Karpas-422 (cell line): ENCODE measurements around the gene RND2. TPM values are rescaled to one million over a fixed set of nuclear protein-coding genes. Genes with fewer than 3 reads are reported as not detected.

Experiments
- DNase-seq: peaks from one replicate; pipeline ENCODE4 v3.0.0-alpha.2; 2015
- H2AFZ ChIP-seq: fragments of 200-600 bp; sonication (generic); 2 replicates; pipeline ENCODE4 v1.6.1; 2014; ENCODE audit warnings: antibody characterized with exemption, low read length, mixed read lengths
- H3K27ac ChIP-seq: fragments of 200-600 bp; sonication (generic); 2 replicates; pipeline ENCODE4 v1.5.1; 2014; ENCODE audit warnings: mild to moderate bottlenecking, low read length, moderate library complexity
- H3K27me3 ChIP-seq: fragments of 200-600 bp; sonication (generic); 2 replicates; pipeline ENCODE4 v1.6.1; 2014; ENCODE audit warnings: low read length, mixed read lengths
- H3K36me3 ChIP-seq: fragments of 200-600 bp; sonication (generic); 2 replicates; pipeline ENCODE4 v1.6.1; 2014; ENCODE audit warnings: low read length, mixed read lengths; ENCODE audit not compliant: insufficient read depth
- H3K4me1 ChIP-seq: fragments of 200-600 bp; sonication (generic); 2 replicates; pipeline ENCODE4 v1.6.1; 2014; ENCODE audit warnings: mild to moderate bottlenecking, low read length, mixed read lengths
- H3K4me2 ChIP-seq: fragments of 200-600 bp; sonication (generic); 2 replicates; pipeline ENCODE4 v1.6.1; 2014; ENCODE audit warnings: low read length, low read depth, mild to moderate bottlenecking; ENCODE audit not compliant: poor library complexity, severe bottlenecking
- H3K4me3 ChIP-seq: fragments of 200-600 bp; sonication (generic); 2 replicates; pipeline ENCODE4 v1.5.1; 2014; ENCODE audit warnings: mild to moderate bottlenecking, antibody characterized with exemption, low read length, mixed read lengths
- H3K79me2 ChIP-seq: fragments of 200-600 bp; sonication (generic); 2 replicates; pipeline ENCODE4 v1.6.1; 2014; ENCODE audit warnings: mild to moderate bottlenecking, low read length, mixed read lengths
- H3K9ac ChIP-seq: fragments of 200-600 bp; sonication (generic); 2 replicates; pipeline ENCODE4 v1.6.0; 2014; ENCODE audit warnings: low read length
- H3K9me2 ChIP-seq: fragments of 200-600 bp; sonication (generic), shearing (Covaris generic); replicated peaks from 2 replicates; pipeline ENCODE4 v1.6.0; 2014; ENCODE audit warnings: mild to moderate bottlenecking, low read length, moderate library complexity; ENCODE audit not compliant: insufficient read depth
- H3K9me3 ChIP-seq: fragments of 300-700, 200-600 bp; sonication (generic); 2 replicates; pipeline ENCODE4 v1.6.1; 2014; ENCODE audit warnings: low read length, mixed read lengths
- H4K20me1 ChIP-seq: fragments of 200-600 bp; sonication (generic); 2 replicates; pipeline ENCODE4 v1.6.1; 2014; ENCODE audit warnings: mild to moderate bottlenecking, antibody characterized with exemption, low read length, low read depth; ENCODE audit not compliant: insufficient read depth
- total RNA-seq: library from RNA; depleted of rRNA; stranded (reverse); fragments of >200 nt; shearing (Covaris generic); gene quantifications from 2 replicates; pipeline ENCODE4 v1.2.3, GENCODE V29; 2014; ENCODE audit warnings: low replicate concordance; rRNA removed

Gene RND2
- total RNA-seq, 1 experiment from 2014 or later = 0.30 TPM

DNA sequence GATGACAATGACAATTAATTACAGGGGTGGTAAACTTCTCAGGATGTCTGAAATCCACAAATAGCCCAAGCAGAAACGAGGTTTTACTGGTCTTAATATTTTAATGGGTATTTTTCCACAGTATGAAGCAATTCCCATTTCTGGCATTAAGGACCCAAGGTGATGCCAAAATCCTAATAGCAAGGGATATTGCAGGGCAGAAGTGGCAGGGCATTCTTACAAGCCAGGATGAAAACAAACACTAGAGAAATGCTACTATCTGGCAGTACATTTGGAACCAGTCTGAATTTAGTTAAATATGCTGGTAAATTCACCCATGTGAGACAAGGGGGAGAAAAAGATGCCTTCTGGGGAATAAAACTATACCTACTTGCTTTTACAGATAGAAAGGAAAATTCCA is 45.2 kb downstream of the RND2 start:
- no peak overlapping the region for H3K4me2 ChIP-seq
- H3K27ac ChIP-seq = no peak overlapping the region
- H3K27me3 ChIP-seq = no peaks in the 10 kb centered on the region
- H3K9ac ChIP-seq = no peak overlapping the region
- H3K9me2 ChIP-seq = no peaks in the 10 kb centered on the region
- H3K36me3 ChIP-seq = peaks cover 39% of the 10 kb centered on the region
- H3K79me2 ChIP-seq = peaks cover 3% of the 10 kb centered on the region; the same call in 1 of the 2 replicates
- DNase-seq = no peak
- H3K4me1 ChIP-seq = no peaks in the 10 kb centered on the region
- H4K20me1 ChIP-seq = no peaks in the 10 kb centered on the region
- H3K4me3 ChIP-seq = no peak overlapping the region
- H2AFZ ChIP-seq = no peak overlapping the region
- H3K9me3 ChIP-seq = no peaks in the 10 kb centered on the region

DNA sequence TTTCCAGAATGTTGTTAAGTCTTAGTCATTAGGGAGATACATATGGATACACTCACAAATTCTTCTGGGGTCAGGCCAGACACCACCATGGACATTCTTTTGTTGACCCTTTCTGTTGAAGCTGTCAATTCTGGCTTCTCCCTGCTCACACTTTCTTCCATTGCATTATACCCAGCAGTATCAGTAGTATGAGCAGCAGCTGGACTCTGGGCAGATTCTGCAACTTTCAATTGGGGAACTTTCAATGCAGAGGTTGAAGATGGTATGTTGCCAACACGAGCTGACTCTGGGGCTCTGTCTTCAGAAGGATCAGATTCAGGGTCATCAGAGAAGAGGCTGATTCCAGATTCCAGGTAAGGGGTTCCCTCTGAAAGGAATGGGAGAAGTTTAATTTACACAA is 45.8 kb downstream of the RND2 start:
- no peaks in the 10 kb centered on the region for H4K20me1 ChIP-seq
- no peaks in the 10 kb centered on the region for H3K9me2 ChIP-seq
- no peak overlapping the region for H3K4me2 ChIP-seq
- no peak overlapping the region for H3K27ac ChIP-seq
- peaks cover 3% of the 10 kb centered on the region; the same call in 1 of the 2 replicates for H3K79me2 ChIP-seq
- H3K9ac ChIP-seq = no peak overlapping the region
- H3K9me3 ChIP-seq = no peaks in the 10 kb centered on the region
- peaks cover 34% of the 10 kb centered on the region for H3K36me3 ChIP-seq
- no peaks in the 10 kb centered on the region for H3K4me1 ChIP-seq
- no peak for DNase-seq
- H3K4me3 ChIP-seq = no peak overlapping the region
- H3K27me3 ChIP-seq = no peaks in the 10 kb centered on the region
- H2AFZ ChIP-seq = no peak overlapping the region

DNA sequence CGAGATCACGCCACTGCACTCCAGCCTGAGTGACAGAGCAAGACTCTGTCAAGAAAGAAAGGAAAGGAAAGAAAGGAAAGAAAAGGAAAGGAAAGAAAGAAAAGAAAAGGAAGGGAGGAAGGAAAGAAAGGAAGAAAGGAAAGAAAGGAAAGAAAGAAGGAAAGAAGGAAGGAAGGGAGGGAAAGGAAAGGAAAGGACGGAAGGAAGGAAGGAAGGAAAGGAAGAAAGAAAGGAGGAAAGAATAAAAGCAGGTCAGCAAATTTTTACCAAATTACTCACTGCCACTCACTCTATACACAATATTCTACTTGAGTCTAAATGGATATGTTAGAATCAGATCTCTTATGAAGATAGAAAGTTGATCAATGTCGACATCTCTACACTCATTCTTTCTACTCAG is 49.8 kb downstream of the RND2 start:
- Histone ChIP-seq H3K4me3 (no peak overlapping the region), H3K27me3 (no peaks in the 10 kb centered on the region), H3K9me2 (no peaks in the 10 kb centered on the region), H2AFZ (no peak overlapping the region), H3K36me3 (peaks cover 33% of the 10 kb centered on the region), H3K4me1 (no peaks in the 10 kb centered on the region), H3K9ac (no peak overlapping the region), H3K27ac (no peak overlapping the region), H3K79me2 (no peaks in the 10 kb centered on the region), H4K20me1 (no peaks in the 10 kb centered on the region), H3K4me2 (no peak overlapping the region), H3K9me3 (no peaks in the 10 kb centered on the region)
- DNase-seq = no peak

DNA sequence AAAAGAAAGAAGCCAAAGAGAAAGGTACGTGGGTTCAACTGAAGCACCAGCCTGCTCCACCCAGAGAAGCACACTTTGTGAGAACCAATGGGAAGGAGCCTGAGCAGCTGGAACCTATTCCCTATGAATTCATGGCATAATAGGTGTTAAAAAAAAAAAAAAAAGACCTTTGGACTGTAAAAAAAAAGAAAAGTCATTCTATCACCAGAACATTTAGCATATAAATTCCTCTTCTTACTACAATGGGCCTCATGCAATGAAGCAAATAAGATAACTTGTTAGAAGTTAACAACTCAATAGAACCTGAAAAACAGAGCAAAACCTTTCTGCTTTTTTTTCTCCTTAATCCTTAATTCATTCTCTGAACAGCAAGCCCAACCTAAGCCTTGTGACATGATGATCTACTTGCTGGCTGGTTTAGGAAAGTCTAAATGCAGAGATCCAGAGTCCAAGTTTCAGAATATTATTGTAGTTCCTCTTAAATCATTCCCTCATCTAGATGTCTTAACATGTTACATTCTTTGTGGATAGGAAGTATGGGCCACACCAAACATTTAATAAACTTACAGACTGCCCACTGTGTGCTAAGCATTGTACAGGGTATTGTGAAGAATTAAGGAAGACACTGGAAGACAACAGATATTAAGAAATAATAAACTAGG is 54.7 kb downstream of the RND2 start:
- Histone ChIP-seq H2AFZ (no peak overlapping the region), H3K9ac (no peak overlapping the region), H3K9me2 (no peaks in the 10 kb centered on the region), H4K20me1 (no peaks in the 10 kb centered on the region), H3K4me3 (no peak overlapping the region), H3K27ac (no peak overlapping the region), H3K9me3 (no peaks in the 10 kb centered on the region), H3K4me1 (no peaks in the 10 kb centered on the region), H3K79me2 (no peaks in the 10 kb centered on the region), H3K36me3 (peaks cover 39% of the 10 kb centered on the region), H3K4me2 (no peak overlapping the region), H3K27me3 (no peaks in the 10 kb centered on the region)
- no peak for DNase-seq

Other genes starting within 250 kb of the RND2 start
- 0.76 and 3.3 TPM in 2 replicates for gene WNK4, start 244.6 kb upstream of the RND2 start, total RNA-seq
- gene COA3, start 226.5 kb upstream of the RND2 start, total RNA-seq = 63.9 and 64.1 TPM in 2 replicates
- gene CNTD1, start 226.4 kb upstream of the RND2 start, total RNA-seq = not detected in 2 replicates
- gene BECN1, start 200.9 kb upstream of the RND2 start, total RNA-seq = 117 and 136 TPM in 2 replicates
- 73.4 and 88.7 TPM in 2 replicates for gene PSME3, start 191.8 kb upstream of the RND2 start, total RNA-seq
- 0.67 and 1.5 TPM in 2 replicates for gene AOC2, start 180.7 kb upstream of the RND2 start, total RNA-seq
- gene AOC3, start 174.0 kb upstream of the RND2 start, total RNA-seq = 0.19 and 0.47 TPM in 2 replicates
- gene G6PC1, start 124.4 kb upstream of the RND2 start, total RNA-seq = not detected in 2 replicates
- gene AARSD1, start 60.8 kb upstream of the RND2 start, total RNA-seq = 17.7 and 38.9 TPM in 2 replicates
- 0.11 and 0.45 TPM in 2 replicates for gene PTGES3L, start 45.2 kb upstream of the RND2 start, total RNA-seq
- gene RUNDC1, start 44.7 kb upstream of the RND2 start, total RNA-seq = 9.2 and 16.6 TPM in 2 replicates
- gene RPL27, start 26.8 kb upstream of the RND2 start, total RNA-seq = 1,746 and 2,567 TPM in 2 replicates
- 19.1 and 27.2 TPM in 2 replicates for gene IFI35, start 18.4 kb upstream of the RND2 start, total RNA-seq
- 45.7 and 55.1 TPM in 2 replicates for gene VAT1, start 2.8 kb upstream of the RND2 start, total RNA-seq
- gene BRCA1, start 100.1 kb downstream of the RND2 start, total RNA-seq = 46.0 and 49.7 TPM in 2 replicates
- gene NBR1, start 146.0 kb downstream of the RND2 start, total RNA-seq = 49.4 and 49.5 TPM in 2 replicates
- gene TMEM106A, start 186.6 kb downstream of the RND2 start, total RNA-seq = 9.0 and 14.5 TPM in 2 replicates
- not detected in 2 replicates for gene CCDC200, start 203.4 kb downstream of the RND2 start, total RNA-seq
- gene RNU2-1, start 208.7 kb downstream of the RND2 start, total RNA-seq = not detected in 2 replicates